HG03159 (cell line): ENCODE data around the gene RET.

ENCODE experiments used
- ATAC-seq: cut with Tn5 transposase; IDR thresholded peaks from one replicate; pipeline ENCODE4 v1.9.1; 2021; ENCODE audit warnings: mild to moderate bottlenecking, moderate library complexity; ENCODE audit not compliant: unreplicated experiment

The RET gene

DNA sequence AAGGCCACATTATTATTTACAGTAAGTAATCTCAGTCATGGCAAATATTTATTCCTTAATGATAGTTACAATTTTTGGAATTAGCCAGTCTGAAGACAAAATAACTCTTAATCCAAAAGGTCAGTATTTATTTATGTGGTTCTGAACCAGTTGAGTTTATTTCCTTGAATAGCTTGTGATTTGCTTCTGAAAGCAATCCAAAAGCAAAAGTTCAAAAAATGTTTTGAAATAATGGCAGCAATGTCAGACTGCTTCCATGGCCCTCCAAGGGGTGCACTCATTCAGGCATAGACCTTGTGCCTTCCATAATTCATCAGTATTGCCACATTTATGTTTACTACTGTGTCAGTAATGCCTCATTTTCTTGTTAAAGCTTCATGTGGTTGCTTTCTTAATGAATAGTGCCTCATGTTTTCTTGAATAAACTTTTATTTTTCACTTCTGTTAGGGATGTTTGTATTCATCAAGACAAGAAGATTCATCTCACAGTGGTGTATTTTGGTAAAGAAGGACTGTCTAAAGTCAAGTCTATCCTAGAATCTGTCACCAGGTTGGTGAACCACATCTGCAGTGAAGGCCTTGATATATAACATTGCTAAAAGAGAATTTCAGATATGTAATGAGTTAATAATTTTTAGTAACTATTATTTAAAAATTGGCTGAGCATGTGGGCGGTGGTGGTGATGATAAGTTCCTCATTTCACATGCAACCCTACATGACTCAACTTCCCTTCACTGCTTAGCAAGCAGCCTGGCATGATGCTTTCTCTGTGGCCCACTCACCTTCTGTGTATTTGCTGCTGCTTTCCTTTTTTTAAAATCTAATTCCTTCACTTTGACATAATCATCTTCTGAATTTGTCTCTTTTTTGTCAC lies 83.4 kb downstream of the RET start:
- ATAC-seq = peak; percentile 59

DNA sequence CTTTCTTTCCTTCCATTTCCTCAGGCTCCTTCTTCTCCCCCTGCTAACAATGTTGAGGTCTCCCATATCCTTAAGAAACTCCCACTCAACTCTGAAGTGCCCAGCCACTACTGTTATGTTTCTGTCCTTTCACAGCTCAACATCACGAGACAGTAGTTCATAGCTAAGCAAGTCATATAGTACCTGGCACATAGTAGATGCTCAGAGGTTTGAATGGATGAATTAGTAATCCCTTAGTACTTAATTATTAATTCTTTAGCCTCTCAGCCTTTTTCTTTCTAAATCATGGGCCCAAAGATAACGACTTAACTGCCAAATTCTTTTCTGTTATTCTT lies 84.0 kb downstream of the RET start:
- peak; percentile 82 for ATAC-seq

DNA sequence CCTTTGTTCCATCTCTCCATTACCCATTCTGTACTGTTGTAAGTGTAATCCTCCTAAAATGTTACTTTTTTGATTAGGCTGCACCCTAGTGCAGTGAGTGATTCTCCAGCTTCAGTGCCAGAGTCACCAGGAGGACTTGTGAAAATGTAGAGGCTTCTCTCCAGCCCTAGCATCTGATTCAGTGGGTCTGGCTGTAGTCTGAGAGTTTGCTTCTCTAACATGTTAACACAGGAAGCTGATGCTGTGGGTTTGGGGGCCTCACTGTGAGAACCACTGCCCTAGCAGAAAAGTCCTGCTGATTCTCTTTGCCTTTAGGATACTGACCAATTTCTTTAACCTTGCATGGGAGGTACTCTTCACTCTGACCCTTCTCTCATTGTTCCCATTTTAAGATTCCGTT lies 85.7 kb downstream of the RET start:
- ATAC-seq = no peak

DNA sequence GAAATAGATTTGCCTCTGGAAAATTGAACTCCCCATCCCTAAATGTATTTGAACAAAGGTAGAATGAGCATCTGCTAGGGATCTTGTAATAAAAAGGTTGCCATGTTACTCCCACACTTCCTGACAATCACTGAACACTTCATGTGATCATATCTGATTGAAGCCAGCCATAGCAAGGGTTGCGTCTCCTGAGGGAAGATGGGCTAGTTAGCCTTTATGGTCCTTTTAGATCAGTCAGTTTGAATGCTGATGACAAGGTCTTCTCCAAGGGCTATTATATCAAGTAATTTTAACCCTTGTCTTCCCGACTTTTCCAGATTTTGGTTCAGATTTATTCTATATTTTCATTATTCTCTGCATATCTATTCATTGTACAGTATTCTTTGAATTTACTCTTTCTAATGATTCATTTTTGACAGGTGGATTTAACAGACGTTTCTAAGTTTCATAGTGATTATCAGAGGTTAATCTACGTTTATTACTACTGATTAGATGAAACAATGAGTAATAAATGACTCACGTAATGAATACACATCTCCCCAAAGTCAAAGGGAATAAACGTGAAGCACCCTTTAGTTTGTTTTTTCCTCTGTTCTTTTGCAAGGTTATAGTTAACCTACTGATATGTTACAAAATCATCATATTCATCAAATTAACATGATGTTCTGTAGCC lies 89.5 kb downstream of the RET start:
- ATAC-seq = peak; percentile 45

DNA sequence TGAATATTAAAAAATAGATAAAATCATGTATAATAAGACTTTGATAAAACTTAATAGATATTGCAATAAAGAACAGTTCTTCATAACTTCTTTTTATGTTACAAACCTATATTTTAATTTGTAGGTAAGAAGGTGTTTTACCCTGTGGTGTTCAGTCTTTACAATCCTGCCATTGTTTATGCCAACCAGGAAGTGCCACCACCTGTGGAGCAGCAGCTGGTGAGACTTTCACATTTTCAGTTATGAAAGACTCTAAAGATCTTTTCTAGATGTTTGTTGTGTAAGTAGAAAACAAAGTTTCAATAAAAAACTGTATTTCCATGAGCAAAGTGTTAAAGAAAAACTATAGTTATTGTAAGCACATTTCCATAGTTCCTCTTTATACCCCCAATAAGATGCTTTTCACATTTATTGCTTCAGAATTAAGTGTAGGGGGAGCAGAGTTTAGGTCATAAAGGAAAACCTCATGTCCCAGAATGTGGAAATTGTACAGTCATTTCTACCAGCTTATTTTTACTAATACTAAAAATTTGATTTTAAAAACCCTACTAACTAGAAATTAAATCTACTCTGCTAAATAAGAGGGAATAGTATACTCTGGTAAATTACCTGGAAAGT lies 90.1 kb downstream of the RET start:
- ATAC-seq = peak; percentile 76

DNA sequence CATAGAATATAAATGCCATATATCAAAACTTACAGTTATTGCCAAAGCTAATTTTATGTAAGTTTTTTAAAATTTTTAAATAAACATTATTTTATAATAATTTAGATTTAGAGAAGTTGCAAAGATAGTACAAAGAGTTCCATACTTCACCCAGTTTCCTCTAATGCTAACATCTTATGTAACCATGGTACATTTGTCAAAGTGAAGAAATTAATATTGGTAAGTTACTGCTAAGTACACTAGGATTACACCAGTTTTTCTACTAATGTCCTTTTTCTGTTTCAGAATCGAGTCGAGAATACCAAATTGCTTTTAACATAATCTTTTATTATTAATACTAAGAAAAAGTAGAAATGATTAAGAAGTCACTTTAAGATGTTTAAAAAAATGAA lies 90.6 kb downstream of the RET start:
- no peak for ATAC-seq

DNA sequence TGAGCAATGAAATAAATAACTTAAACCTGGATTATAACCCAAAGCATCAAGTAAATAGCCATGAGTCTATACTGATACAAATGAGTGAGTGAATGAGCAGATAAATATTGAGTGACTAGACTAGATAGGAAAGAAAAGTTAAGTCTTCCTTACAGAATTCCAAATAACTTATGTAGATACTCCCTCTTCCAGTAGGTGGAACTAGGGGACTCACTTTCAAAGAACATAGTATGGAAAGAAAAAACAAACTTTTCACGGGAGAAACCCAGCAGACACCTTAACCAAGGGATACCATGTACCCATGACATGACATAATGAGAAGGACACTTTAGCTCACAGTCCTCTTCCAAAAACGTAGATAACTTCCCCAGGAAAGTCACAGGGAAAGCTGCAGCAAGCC lies 93.6 kb downstream of the RET start:
- no peak for ATAC-seq

DNA sequence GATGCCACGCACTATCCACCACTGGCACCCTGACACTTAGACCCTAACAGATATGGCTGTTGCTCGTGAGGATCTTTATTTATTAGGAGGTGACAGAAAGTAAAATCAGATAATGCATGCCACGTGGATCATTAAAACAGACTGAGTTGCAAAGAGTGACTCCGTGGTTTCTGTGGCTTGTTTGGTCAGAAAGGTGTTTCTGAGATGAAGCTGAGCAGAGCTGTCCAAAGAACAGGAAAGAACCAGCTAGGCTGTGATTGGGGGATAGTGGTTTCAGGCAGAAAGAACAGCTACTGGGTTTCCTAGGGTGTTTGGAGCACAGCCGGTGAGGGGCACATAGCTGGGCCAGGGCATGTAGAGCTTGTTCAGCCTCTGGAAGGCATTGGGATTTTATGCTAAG lies 95.8 kb downstream of the RET start:
- ATAC-seq = no peak

DNA sequence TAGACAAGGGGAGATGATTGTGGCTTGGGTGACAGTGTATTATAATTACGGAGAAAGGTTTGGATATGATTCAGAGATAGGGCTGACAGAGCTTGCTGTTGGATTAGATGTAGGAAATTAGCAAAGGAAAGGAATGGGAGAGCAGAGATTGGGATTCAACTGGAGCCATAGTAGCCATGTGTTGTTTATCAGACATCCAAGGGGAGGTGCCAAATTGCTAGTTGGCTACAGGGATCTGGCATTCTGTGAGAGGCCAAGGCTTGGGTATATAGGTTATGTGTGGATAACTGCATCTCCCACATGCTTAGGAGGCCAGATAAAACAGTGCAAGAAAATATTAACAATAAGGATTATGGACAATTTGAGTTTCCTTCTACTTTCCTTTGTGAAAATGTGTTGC lies 96.3 kb downstream of the RET start:
- no peak for ATAC-seq

DNA sequence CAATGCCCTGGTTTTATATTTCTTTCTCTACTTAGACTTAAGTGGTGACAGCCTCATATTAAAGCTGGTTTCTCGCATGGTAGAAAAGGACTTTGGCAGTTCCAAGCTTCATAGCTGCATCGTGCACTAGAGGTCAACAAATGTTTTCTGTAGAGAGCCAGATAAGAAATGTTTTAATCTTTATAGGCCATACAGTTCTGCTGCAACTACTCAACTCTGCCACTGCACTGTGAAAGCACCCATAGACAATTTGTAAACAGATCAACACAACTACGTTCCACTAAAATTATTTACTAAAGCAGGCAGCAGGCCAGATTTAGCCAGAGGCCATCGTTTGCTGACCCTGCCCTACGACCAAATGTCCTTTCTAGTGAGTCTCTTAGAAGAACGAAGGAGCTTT lies 98.1 kb downstream of the RET start:
- no peak for ATAC-seq

DNA sequence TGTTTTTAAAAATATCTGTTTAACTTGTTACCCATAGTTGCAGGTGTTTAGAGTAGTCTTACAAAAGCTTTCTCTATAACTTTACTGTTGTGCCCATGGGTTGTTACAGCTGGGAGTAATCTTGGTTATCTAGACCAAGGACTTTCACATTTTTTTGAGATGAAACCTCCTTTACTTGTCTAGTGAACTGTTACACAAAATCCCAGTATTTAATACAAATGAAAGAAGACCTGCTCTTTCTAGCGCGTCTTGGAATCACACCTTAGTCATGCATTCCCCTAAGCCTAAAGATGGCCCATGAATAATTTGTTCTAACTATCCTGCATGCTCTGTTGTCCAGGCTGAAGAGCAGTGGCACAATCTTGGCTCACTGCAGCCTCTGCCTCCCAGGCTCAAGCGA lies 99.4 kb downstream of the RET start:
- ATAC-seq = no peak

DNA sequence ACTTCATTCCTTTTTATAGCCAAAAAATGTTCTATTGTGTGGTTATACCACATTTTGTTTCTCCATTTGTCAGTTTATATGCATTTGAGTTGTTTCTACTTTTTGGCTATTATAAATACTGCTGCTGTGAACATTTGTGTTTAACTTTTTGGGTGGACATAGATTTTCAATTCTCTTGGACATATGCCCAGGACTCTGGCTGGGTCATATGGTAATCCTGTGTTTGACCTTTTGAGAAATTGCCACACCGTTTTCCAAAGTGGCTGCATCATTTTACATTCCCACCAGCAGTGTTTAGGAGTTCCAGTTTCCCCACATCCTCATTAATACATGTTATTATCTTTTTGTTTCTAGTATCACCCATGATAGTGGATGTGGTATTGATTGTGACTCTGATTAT lies 100.7 kb downstream of the RET start:
- no peak for ATAC-seq
